H9 (cell line): ENCODE results near the gene MAGI1. TPM values are rescaled to one million over a fixed set of nuclear protein-coding genes. Genes with fewer than 3 reads are reported as not detected.

Experiments used
- DNase-seq: peaks from one replicate; pipeline ENCODE4 v3.0.0-alpha.2; 2017
- H2AFZ ChIP-seq: one replicate; pipeline ENCODE4 v1.6.1; 2013; ENCODE audit warnings: mild to moderate bottlenecking, low read length, control low read depth, moderate library complexity
- H2AK5ac ChIP-seq: 2 replicates; pipeline ENCODE4 v1.6.1; 2013; ENCODE audit warnings: low read length, control low read depth, mixed read lengths; ENCODE audit not compliant: insufficient read length
- H2BK120ac ChIP-seq: one replicate; pipeline ENCODE4 v1.6.1; 2013; ENCODE audit warnings: low read depth, mild to moderate bottlenecking, low read length, control low read depth, inconsistent platforms; ENCODE audit not compliant: poor library complexity, severe bottlenecking
- H2BK12ac ChIP-seq: 2 replicates; pipeline ENCODE4 v1.6.1; 2013; ENCODE audit warnings: low read length, control low read depth, mixed read lengths, low read depth; ENCODE audit not compliant: insufficient read length
- H2BK15ac ChIP-seq: 2 replicates; pipeline ENCODE4 v1.6.1; 2013; ENCODE audit warnings: low read depth, low read length, control low read depth
- H2BK20ac ChIP-seq: one replicate; pipeline ENCODE4 v1.6.1; 2013; ENCODE audit warnings: low read depth, mild to moderate bottlenecking, low read length, control low read depth, inconsistent platforms; ENCODE audit not compliant: poor library complexity, severe bottlenecking
- H2BK5ac ChIP-seq: 2 replicates; pipeline ENCODE4 v1.6.1; 2013; ENCODE audit warnings: low read length, control low read depth, mixed read lengths; ENCODE audit not compliant: insufficient read length
- H3K14ac ChIP-seq: 2 replicates; pipeline ENCODE4 v1.6.1; 2013; ENCODE audit warnings: low read length, control low read depth; ENCODE audit not compliant: insufficient read depth
- H3K18ac ChIP-seq: 2 replicates; pipeline ENCODE4 v1.6.1; 2013; ENCODE audit warnings: low read depth, mild to moderate bottlenecking, mixed read lengths, low read length, control low read depth; ENCODE audit not compliant: insufficient read length
- H3K23ac ChIP-seq: 2 replicates; pipeline ENCODE4 v1.6.1; 2013; ENCODE audit warnings: low read length, control low read depth, mixed read lengths, low read depth; ENCODE audit not compliant: insufficient read length
- H3K23me2 ChIP-seq: 2 replicates; pipeline ENCODE4 v1.6.1; 2013; ENCODE audit warnings: low read depth, mild to moderate bottlenecking, mixed read lengths, low read length, control low read depth; ENCODE audit not compliant: insufficient read length, poor library complexity, severe bottlenecking
- H3K27ac ChIP-seq: 2 replicates; pipeline ENCODE4 v1.5.1; 2013; ENCODE audit warnings: low read length, control low read depth, mixed read lengths, low read depth; ENCODE audit not compliant: insufficient read length
- H3K27me3 ChIP-seq: 2 replicates; pipeline ENCODE4 v1.6.1; 2013; ENCODE audit warnings: low read length, control low read depth, inconsistent platforms; ENCODE audit not compliant: insufficient read depth
- H3K4ac ChIP-seq: 2 replicates; pipeline ENCODE4 v1.6.1; 2013; ENCODE audit warnings: low read depth, mild to moderate bottlenecking, control low read depth, inconsistent platforms, low read length, moderate library complexity
- H3K4me1 ChIP-seq: 2 replicates; pipeline ENCODE4 v1.6.1; 2013; ENCODE audit warnings: low read length, control low read depth, inconsistent platforms; ENCODE audit not compliant: insufficient read depth
- H3K4me2 ChIP-seq: 2 replicates; pipeline ENCODE4 v1.6.1; 2013; ENCODE audit warnings: low read length, control low read depth, mixed read lengths; ENCODE audit not compliant: insufficient read length, insufficient read depth
- H3K56ac ChIP-seq: 2 replicates; pipeline ENCODE4 v1.6.1; 2013; ENCODE audit warnings: low read depth, mild to moderate bottlenecking, mixed read lengths, low read length, control low read depth; ENCODE audit not compliant: insufficient read length
- H3K79me1 ChIP-seq: 2 replicates; pipeline ENCODE4 v1.6.1; 2013; ENCODE audit warnings: low read depth, mild to moderate bottlenecking, moderate library complexity, low read length, control low read depth, inconsistent platforms; ENCODE audit not compliant: insufficient read depth, poor library complexity, severe bottlenecking
- H3K79me2 ChIP-seq: 2 replicates; pipeline ENCODE4 v1.6.1; 2013; ENCODE audit warnings: low read length, control low read depth, inconsistent platforms; ENCODE audit not compliant: insufficient read depth
- H3K9ac ChIP-seq: 2 replicates; pipeline ENCODE4 v1.6.1; 2013; ENCODE audit warnings: low read length, control low read depth, mixed read lengths; ENCODE audit not compliant: insufficient read length; ENCODE audit errors: extremely low read depth
- H3K9me3 ChIP-seq: one replicate; pipeline ENCODE4 v1.6.1; 2013; ENCODE audit warnings: low read depth, low read length, inconsistent platforms; ENCODE audit not compliant: control insufficient read depth
- H3T11ph ChIP-seq: one replicate; pipeline ENCODE4 v1.6.1; 2013; ENCODE audit warnings: mild to moderate bottlenecking, low read length, control low read depth, inconsistent platforms
- H4K20me1 ChIP-seq: one replicate; pipeline ENCODE4 v1.6.1; 2013; ENCODE audit not compliant: control insufficient read depth, insufficient read length, insufficient read depth
- H4K5ac ChIP-seq: 2 replicates; pipeline ENCODE4 v1.6.1; 2013; ENCODE audit warnings: low read depth, mild to moderate bottlenecking, mixed read lengths, low read length, control low read depth; ENCODE audit not compliant: insufficient read length
- H4K8ac ChIP-seq: replicated peaks from 2 replicates; pipeline ENCODE4 v1.6.1; 2013; ENCODE audit warnings: low read length, control low read depth, mixed read lengths, low read depth; ENCODE audit not compliant: insufficient read length
- H4K91ac ChIP-seq: 2 replicates; pipeline ENCODE4 v1.6.1; 2013; ENCODE audit warnings: low read depth, mild to moderate bottlenecking, moderate library complexity, mixed read lengths, low read length, control low read depth; ENCODE audit not compliant: insufficient read length
- H3K27ac Mint-ChIP-seq, 3 experiments: 2 replicates in 2 of 3; 3 replicates in 1 of 3; pipeline ENCODE4 v1.8.0; 2020 to 2021; ENCODE audit warnings: mixed read lengths in 3 of 3, mild to moderate bottlenecking in 1 of 3, moderate library complexity in 1 of 3
- H3K27me3 Mint-ChIP-seq: 2 replicates; pipeline ENCODE4 v1.8.0; 2021; ENCODE audit warnings: low read depth, mild to moderate bottlenecking, moderate library complexity, mixed read lengths
- H3K36me3 Mint-ChIP-seq, 3 experiments: 2 replicates in 2 of 3; 3 replicates in 1 of 3; pipeline ENCODE4 v1.8.0; 2020 to 2021; ENCODE audit warnings: low read depth in 3 of 3, mixed read lengths in 3 of 3; ENCODE audit not compliant: insufficient read depth in 1 of 3
- H3K4me1 Mint-ChIP-seq, 2 experiments: 2 replicates each; pipeline ENCODE4 v1.8.0; 2020; ENCODE audit warnings: mixed read lengths in 2 of 2
- H3K4me3 Mint-ChIP-seq, 2 experiments: 2 replicates in 1 of 2; 3 replicates in 1 of 2; pipeline ENCODE4 v1.8.0; 2020 to 2021; ENCODE audit warnings: mild to moderate bottlenecking in 2 of 2, mixed read lengths in 2 of 2, moderate library complexity in 1 of 2
- H3K9me3 Mint-ChIP-seq, 2 experiments: 2 replicates in 1 of 2; 3 replicates in 1 of 2; pipeline ENCODE4 v1.8.0; 2020; ENCODE audit warnings: mild to moderate bottlenecking in 2 of 2, mixed read lengths in 2 of 2, moderate library complexity in 1 of 2
- CTCF ChIP-seq: fragments of 200-600 bp; sonication (generic); conservative IDR thresholded peaks from 3 replicates; pipeline ENCODE4 v1.8.0; 2021; ENCODE audit warnings: antibody characterized with exemption, mild to moderate bottlenecking
- WGBS: extraction: QIAGEN DNeasy Blood & Tissue Kit; methylation state at CpG from one replicate; pipeline ENCODE4 v1.1.7; 2013; ENCODE audit warnings: missing lambda C conversion rate, low lambda C conversion rate, mixed read lengths; ENCODE audit not compliant: insufficient read length; ENCODE audit errors: extremely low coverage; 5-methylcytosine and 5-hydroxymethylcytosine counted together
- total RNA-seq: library from RNA; stranded (reverse); gene quantifications from 2 replicates; pipeline ENCODE4 v1.2.1, GENCODE V29; 2021

MAGI1 gene
- total RNA-seq, 1 experiment from 2014 or later = 65.7 TPM

- Histone ChIP-seq H3K27me3 (no peaks in the 10 kb centered on the region), H2BK15ac (no peak overlapping the region), H3K18ac (no peak overlapping the region), H2BK120ac (no peak overlapping the region), H2BK5ac (no peak overlapping the region), H3T11ph (no peak overlapping the region), H3K27ac (no peak overlapping the region), H4K91ac (no peak overlapping the region), H2BK20ac (no peak overlapping the region), H3K4me2 (no peak overlapping the region), H3K4ac (no peak overlapping the region), H3K9me3 (no peaks in the 10 kb centered on the region), H3K4me1 (no peaks in the 10 kb centered on the region; the same call in 1 of the 2 replicates), H3K79me1 (no peaks in the 10 kb centered on the region), H3K9ac (no peak overlapping the region), H3K79me2 (no peaks in the 10 kb centered on the region), H3K23me2 (no peaks in the 10 kb centered on the region), H2AFZ (no peak overlapping the region), H2AK5ac (no peak overlapping the region), H3K56ac (no peak overlapping the region), H3K23ac (no peak overlapping the region), H2BK12ac (no peak overlapping the region), H4K8ac (no peak overlapping the region), H4K20me1 (no peaks in the 10 kb centered on the region), H4K5ac (no peak overlapping the region), H3K14ac (no peak overlapping the region)
- WGBS = no CpG with 5 or more reads among the region's 2 CpGs
- H3K36me3 Mint-ChIP-seq = no peaks in the 10 kb centered on the region
- no peaks in the 10 kb centered on the region for H3K27me3 Mint-ChIP-seq
- TF ChIP-seq CTCF = no peak
- DNase-seq = no peak
- peak overlapping the region in 2 of 3 experiments; percentile 29 to 63; a peak in 3 of 7 replicates for H3K27ac Mint-ChIP-seq
- H3K4me3 Mint-ChIP-seq = no peak overlapping the region
- H3K9me3 Mint-ChIP-seq = no peaks in the 10 kb centered on the region
- H3K4me1 Mint-ChIP-seq = peaks cover 12 to 20% of the 10 kb centered on the region in 2 experiments
Observed at GRCh38 chr3:65778968-65779367, 259.8 kb downstream of the MAGI1 start.
